Brain pericyte (primary cell): ENCODE measurements around the gene MAN1B1.
"Not testable (repeated sequence)": the region's sequence is repeated elsewhere in the genome, so short reads cannot be mapped to it uniquely, and the experiment has no call there.

Experiments used
- DNase-seq: peaks from one replicate; pipeline ENCODE4 v3.0.0-alpha.2; 2012; ENCODE audit warnings: low read depth, low spot score

Gene MAN1B1

GRCh38 chr9:137110147-137110910 lies 23.5 kb downstream of the MAN1B1 start:
- no peak for DNase-seq

- DNase-seq = no peak
Observed at GRCh38 chr9:137110911-137111787, 24.4 kb downstream of the MAN1B1 start.

GRCh38 chr9:137111788-137112563 lies 25.2 kb downstream of the MAN1B1 start:
- no peak for DNase-seq

GRCh38 chr9:137112564-137113384 lies 26.0 kb downstream of the MAN1B1 start:
- no peak for DNase-seq

- DNase-seq = no peak
Observed at GRCh38 chr9:137113385-137114159, 26.8 kb downstream of the MAN1B1 start.

- no peak for DNase-seq
Observed at GRCh38 chr9:137114220-137114612, 27.4 kb downstream of the MAN1B1 start.

GRCh38 chr9:137114613-137115393 lies 28.0 kb downstream of the MAN1B1 start, which contains the start of gene DPP7:
Gene DPP7 (minus strand): TSS chr9:137114733. CDS start chr9:137114713, 20 bp downstream.
- DNase-seq = no peak

GRCh38 chr9:137115394-137116026 lies 28.7 kb downstream of the MAN1B1 start:
- no peak for DNase-seq

GRCh38 chr9:137116027-137116507 lies 29.3 kb downstream of the MAN1B1 start:
- no peak for DNase-seq

- DNase-seq = no peak
Observed at GRCh38 chr9:137116728-137117127, 29.9 kb downstream of the MAN1B1 start.

- no peak for DNase-seq
Observed at GRCh38 chr9:137117269-137117731, 30.5 kb downstream of the MAN1B1 start.

- not testable (repeated sequence) for DNase-seq
Observed at GRCh38 chr9:137118092-137118603, 31.4 kb downstream of the MAN1B1 start.

GRCh38 chr9:137121927-137122795 lies 35.4 kb downstream of the MAN1B1 start:
- DNase-seq = not testable (repeated sequence)

GRCh38 chr9:137122796-137123467 lies 36.1 kb downstream of the MAN1B1 start:
- not testable (repeated sequence) for DNase-seq

- no peak for DNase-seq
Observed at GRCh38 chr9:137123468-137123837, 36.7 kb downstream of the MAN1B1 start.

- not testable (repeated sequence) for DNase-seq
Observed at GRCh38 chr9:137123952-137124462, 37.2 kb downstream of the MAN1B1 start.

- no peak for DNase-seq
Observed at GRCh38 chr9:137126786-137127185, 40.0 kb downstream of the MAN1B1 start.
